ENCODE measurements around the gene ZNF655. TPM values are rescaled to one million over a fixed set of nuclear protein-coding genes. Genes with fewer than 3 reads are reported as not detected.
"Not testable (repeated sequence)": the region's sequence is repeated elsewhere in the genome, so short reads cannot be mapped to it uniquely, and the experiment has no call there.

ZNF655 gene
- total RNA-seq, 1 experiment from 2014 or later: 169 TPM

GRCh38 chr7:99562114-99562784 lies 3.8 kb downstream of the ZNF655 start:
- no peak overlapping the region for H3K4me2 ChIP-seq (ENCODE audit: low read depth, low read length, poor library complexity, severe bottlenecking)
- H3K79me2 ChIP-seq (ENCODE audit: low read length): peaks cover 80% of the 10 kb centered on the region
- no peak overlapping the region for H3K9ac ChIP-seq (ENCODE audit: low read length)

GRCh38 chr7:99562832-99563231 lies 4.4 kb downstream of the ZNF655 start:
- Histone ChIP-seq H3K4me3 (ENCODE audit: low read length) (no peak overlapping the region), H4K20me1 (ENCODE audit: insufficient read depth, low read depth, low read length) (no peaks in the 10 kb centered on the region; the same call in 1 of the 2 replicates), H3K4me1 (ENCODE audit: low read length) (peaks cover 15% of the 10 kb centered on the region), H3K27me3 (ENCODE audit: low read length) (no peaks in the 10 kb centered on the region), H3K9me2 (replicated peaks; ENCODE audit: insufficient read depth, low read length) (no peaks in the 10 kb centered on the region), H3K27ac (ENCODE audit: low read length) (no peak overlapping the region), H3K9ac (ENCODE audit: low read length) (no peak overlapping the region), H3K79me2 (ENCODE audit: low read length) (peaks cover 74% of the 10 kb centered on the region), H3K9me3 (ENCODE audit: low read length) (no peaks in the 10 kb centered on the region), H3K36me3 (ENCODE audit: insufficient read depth, low read length) (peaks cover 55% of the 10 kb centered on the region), H2AFZ (ENCODE audit: low read length) (no peak overlapping the region), H3K4me2 (ENCODE audit: low read depth, low read length, poor library complexity, severe bottlenecking) (no peak overlapping the region)
- no peak for DNase-seq

More at GRCh38 chr7:99562114-99562784, 3.8 kb downstream of the ZNF655 start:
- H3K9me3 ChIP-seq (ENCODE audit: low read length): no peaks in the 10 kb centered on the region
- peaks cover 18% of the 10 kb centered on the region for H3K4me1 ChIP-seq (ENCODE audit: low read length)
- no peak overlapping the region for H3K27ac ChIP-seq (ENCODE audit: low read length)
- H3K27me3 ChIP-seq (ENCODE audit: low read length): no peaks in the 10 kb centered on the region
- no peak overlapping the region for H3K4me3 ChIP-seq (ENCODE audit: low read length)
- no peak overlapping the region for H2AFZ ChIP-seq (ENCODE audit: low read length)
- no peaks in the 10 kb centered on the region for H3K9me2 ChIP-seq (replicated peaks; ENCODE audit: insufficient read depth, low read length)
- no peaks in the 10 kb centered on the region; the same call in 1 of the 2 replicates for H4K20me1 ChIP-seq (ENCODE audit: insufficient read depth, low read depth, low read length)
- no peak for DNase-seq
- peaks cover 55% of the 10 kb centered on the region for H3K36me3 ChIP-seq (ENCODE audit: insufficient read depth, low read length)

- Histone ChIP-seq H3K4me2 (ENCODE audit: low read depth, low read length, poor library complexity, severe bottlenecking) (no peak overlapping the region), H3K27ac (ENCODE audit: low read length) (no peak overlapping the region), H2AFZ (ENCODE audit: low read length) (no peak overlapping the region), H3K27me3 (ENCODE audit: low read length) (no peaks in the 10 kb centered on the region), H3K9me2 (replicated peaks; ENCODE audit: insufficient read depth, low read length) (no peaks in the 10 kb centered on the region), H3K79me2 (ENCODE audit: low read length) (peaks cover 67% of the 10 kb centered on the region), H3K9ac (ENCODE audit: low read length) (no peak overlapping the region), H3K4me1 (ENCODE audit: low read length) (peaks cover 15% of the 10 kb centered on the region), H4K20me1 (ENCODE audit: insufficient read depth, low read depth, low read length) (no peaks in the 10 kb centered on the region; the same call in 1 of the 2 replicates), H3K36me3 (ENCODE audit: insufficient read depth, low read length) (peaks cover 56% of the 10 kb centered on the region), H3K9me3 (ENCODE audit: low read length) (no peaks in the 10 kb centered on the region), H3K4me3 (ENCODE audit: low read length) (no peak overlapping the region)
- no peak for DNase-seq
Observed at GRCh38 chr7:99563650-99564049, 5.2 kb downstream of the ZNF655 start.

GRCh38 chr7:99568770-99569169 lies 10.3 kb downstream of the ZNF655 start:
- H3K36me3 ChIP-seq (ENCODE audit: insufficient read depth, low read length): peaks cover 69% of the 10 kb centered on the region
- H2AFZ ChIP-seq (ENCODE audit: low read length): not testable (repeated sequence)

GRCh38 chr7:99571768-99572167 lies 13.3 kb downstream of the ZNF655 start:
- no peak overlapping the region for H3K27ac ChIP-seq (ENCODE audit: low read length)
- H3K27me3 ChIP-seq (ENCODE audit: low read length): no peaks in the 10 kb centered on the region
- H3K36me3 ChIP-seq (ENCODE audit: insufficient read depth, low read length): peaks cover 44% of the 10 kb centered on the region

More at GRCh38 chr7:99568770-99569169, 10.3 kb downstream of the ZNF655 start:
- H3K27ac ChIP-seq (ENCODE audit: low read length); DNase-seq; H3K9ac ChIP-seq (ENCODE audit: low read length); H3K9me2 ChIP-seq (replicated peaks; ENCODE audit: insufficient read depth, low read length); H3K4me3 ChIP-seq (ENCODE audit: low read length); H3K9me3 ChIP-seq (ENCODE audit: low read length); H3K4me1 ChIP-seq (ENCODE audit: low read length); H3K27me3 ChIP-seq (ENCODE audit: low read length); H4K20me1 ChIP-seq (ENCODE audit: insufficient read depth, low read depth, low read length); H3K4me2 ChIP-seq (ENCODE audit: low read depth, low read length, poor library complexity, severe bottlenecking): not testable (repeated sequence)
- H3K79me2 ChIP-seq (ENCODE audit: low read length): peaks cover 23% of the 10 kb centered on the region

GRCh38 chr7:99573257-99573656 lies 14.8 kb downstream of the ZNF655 start:
- Histone ChIP-seq H3K4me3 (ENCODE audit: low read length) (no peak overlapping the region), H3K27ac (ENCODE audit: low read length) (no peak overlapping the region), H3K9me3 (ENCODE audit: low read length) (no peaks in the 10 kb centered on the region), H3K4me1 (ENCODE audit: low read length) (peaks cover 24% of the 10 kb centered on the region), H3K9ac (ENCODE audit: low read length) (no peak overlapping the region), H2AFZ (ENCODE audit: low read length) (no peak overlapping the region), H3K4me2 (ENCODE audit: low read depth, low read length, poor library complexity, severe bottlenecking) (no peak overlapping the region), H3K36me3 (ENCODE audit: insufficient read depth, low read length) (peaks cover 44% of the 10 kb centered on the region), H4K20me1 (ENCODE audit: insufficient read depth, low read depth, low read length) (peaks cover 5% of the 10 kb centered on the region; the same call in 1 of the 2 replicates), H3K9me2 (replicated peaks; ENCODE audit: insufficient read depth, low read length) (no peaks in the 10 kb centered on the region), H3K79me2 (ENCODE audit: low read length) (no peaks in the 10 kb centered on the region; the same call in 1 of the 2 replicates), H3K27me3 (ENCODE audit: low read length) (no peaks in the 10 kb centered on the region)
- DNase-seq: no peak

More at GRCh38 chr7:99571768-99572167, 13.3 kb downstream of the ZNF655 start:
- Histone ChIP-seq H2AFZ (ENCODE audit: low read length) (no peak overlapping the region), H3K4me1 (ENCODE audit: low read length) (peaks cover 9% of the 10 kb centered on the region), H4K20me1 (ENCODE audit: insufficient read depth, low read depth, low read length) (peaks cover 5% of the 10 kb centered on the region; the same call in 1 of the 2 replicates), H3K4me3 (ENCODE audit: low read length) (no peak overlapping the region), H3K9me2 (replicated peaks; ENCODE audit: insufficient read depth, low read length) (no peaks in the 10 kb centered on the region), H3K9ac (ENCODE audit: low read length) (no peak overlapping the region), H3K4me2 (ENCODE audit: low read depth, low read length, poor library complexity, severe bottlenecking) (no peak overlapping the region), H3K79me2 (ENCODE audit: low read length) (no peaks in the 10 kb centered on the region; the same call in 1 of the 2 replicates), H3K9me3 (ENCODE audit: low read length) (no peaks in the 10 kb centered on the region)
- DNase-seq: no peak

GRCh38 chr7:99576251-99576650 lies 17.8 kb downstream of the ZNF655 start:
- Histone ChIP-seq H3K27ac (ENCODE audit: low read length) (no peak overlapping the region), H3K9me2 (replicated peaks; ENCODE audit: insufficient read depth, low read length) (no peaks in the 10 kb centered on the region), H3K36me3 (ENCODE audit: insufficient read depth, low read length) (peaks cover 24% of the 10 kb centered on the region; the same call in 1 of the 2 replicates), H3K9me3 (ENCODE audit: low read length) (no peaks in the 10 kb centered on the region), H3K79me2 (ENCODE audit: low read length) (no peaks in the 10 kb centered on the region), H3K4me3 (ENCODE audit: low read length) (no peak overlapping the region), H2AFZ (ENCODE audit: low read length) (no peak overlapping the region), H3K4me1 (ENCODE audit: low read length) (peaks cover 24% of the 10 kb centered on the region), H4K20me1 (ENCODE audit: insufficient read depth, low read depth, low read length) (peaks cover 5% of the 10 kb centered on the region; the same call in 1 of the 2 replicates), H3K27me3 (ENCODE audit: low read length) (no peaks in the 10 kb centered on the region), H3K4me2 (ENCODE audit: low read depth, low read length, poor library complexity, severe bottlenecking) (no peak overlapping the region), H3K9ac (ENCODE audit: low read length) (no peak overlapping the region)
- DNase-seq: no peak

GRCh38 chr7:99579281-99579955 lies 21.0 kb downstream of the ZNF655 start:
- no peak overlapping the region for H2AFZ ChIP-seq (ENCODE audit: low read length)
- H3K4me3 ChIP-seq (ENCODE audit: low read length): no peak overlapping the region
- H3K4me2 ChIP-seq (ENCODE audit: low read depth, low read length, poor library complexity, severe bottlenecking): no peak overlapping the region
- no peaks in the 10 kb centered on the region for H3K36me3 ChIP-seq (ENCODE audit: insufficient read depth, low read length)
- H3K9me2 ChIP-seq (replicated peaks; ENCODE audit: insufficient read depth, low read length): no peaks in the 10 kb centered on the region
- H3K9ac ChIP-seq (ENCODE audit: low read length): no peak overlapping the region
- no peaks in the 10 kb centered on the region for H4K20me1 ChIP-seq (ENCODE audit: insufficient read depth, low read depth, low read length)
- H3K27ac ChIP-seq (ENCODE audit: low read length): no peak overlapping the region
- H3K27me3 ChIP-seq (ENCODE audit: low read length): no peaks in the 10 kb centered on the region
- no peak for DNase-seq
- H3K79me2 ChIP-seq (ENCODE audit: low read length): no peaks in the 10 kb centered on the region
- H3K9me3 ChIP-seq (ENCODE audit: low read length): no peaks in the 10 kb centered on the region
- H3K4me1 ChIP-seq (ENCODE audit: low read length): peaks cover 24% of the 10 kb centered on the region

All from Karpas-422 (cell line).